ENCODE results near the gene FEM1C.

The FEM1C gene

DNA sequence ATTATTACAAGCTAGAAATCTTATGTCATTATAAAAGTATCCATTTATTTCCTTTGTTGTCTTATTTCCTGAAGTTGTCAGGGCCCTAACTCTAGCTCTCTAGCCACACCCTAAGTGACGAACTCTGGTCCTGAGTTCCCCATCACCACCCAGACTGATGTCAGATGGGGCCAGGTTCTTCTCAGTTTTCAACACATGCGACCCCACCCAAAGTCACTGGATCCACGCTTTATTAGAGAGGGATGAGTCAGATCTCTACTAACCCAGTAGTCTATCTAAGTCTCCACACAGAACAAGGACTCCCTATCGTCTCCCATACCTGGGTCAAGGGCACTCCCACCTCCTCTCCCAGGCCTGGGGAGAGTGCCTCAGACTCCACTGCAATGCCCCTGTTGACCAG is 6.8 kb upstream of the FEM1C start:
- no peak for TF ChIP-seq EZH2phosphoT487 (IDR thresholded peaks at IDR 0.05; ENCODE audit: borderline replicate concordance)
- TF ChIP-seq, protein P1, sequence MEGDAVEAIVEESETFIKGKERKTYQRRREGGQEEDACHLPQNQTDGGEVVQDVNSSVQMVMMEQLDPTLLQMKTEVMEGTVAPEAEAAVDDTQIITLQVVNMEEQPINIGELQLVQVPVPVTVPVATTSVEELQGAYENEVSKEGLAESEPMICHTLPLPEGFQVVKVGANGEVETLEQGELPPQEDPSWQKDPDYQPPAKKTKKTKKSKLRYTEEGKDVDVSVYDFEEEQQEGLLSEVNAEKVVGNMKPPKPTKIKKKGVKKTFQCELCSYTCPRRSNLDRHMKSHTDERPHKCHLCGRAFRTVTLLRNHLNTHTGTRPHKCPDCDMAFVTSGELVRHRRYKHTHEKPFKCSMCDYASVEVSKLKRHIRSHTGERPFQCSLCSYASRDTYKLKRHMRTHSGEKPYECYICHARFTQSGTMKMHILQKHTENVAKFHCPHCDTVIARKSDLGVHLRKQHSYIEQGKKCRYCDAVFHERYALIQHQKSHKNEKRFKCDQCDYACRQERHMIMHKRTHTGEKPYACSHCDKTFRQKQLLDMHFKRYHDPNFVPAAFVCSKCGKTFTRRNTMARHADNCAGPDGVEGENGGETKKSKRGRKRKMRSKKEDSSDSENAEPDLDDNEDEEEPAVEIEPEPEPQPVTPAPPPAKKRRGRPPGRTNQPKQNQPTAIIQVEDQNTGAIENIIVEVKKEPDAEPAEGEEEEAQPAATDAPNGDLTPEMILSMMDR (conservative IDR thresholded peaks at IDR 0.05; ENCODE audit: low read length): no peak
- H4K20me1 ChIP-seq (ENCODE audit: insufficient read depth, low read length, poor library complexity, severe bottlenecking): no peaks in the 10 kb centered on the region
- no peak overlapping the region for H3K4me3 ChIP-seq (ENCODE audit: low read length, poor library complexity, severe bottlenecking)
- H2AFZ ChIP-seq (ENCODE audit: low read length): no peak overlapping the region
- H3K9me2 ChIP-seq (replicated peaks; ENCODE audit: low read depth, low read length): no peaks in the 10 kb centered on the region
- no peaks in the 10 kb centered on the region for H3K36me3 ChIP-seq (ENCODE audit: insufficient read depth, low read length)
- H3K79me2 ChIP-seq (ENCODE audit: insufficient read depth, low read length): no peaks in the 10 kb centered on the region
- no peak overlapping the region for H3K9ac ChIP-seq (ENCODE audit: low read depth, low read length, poor library complexity, severe bottlenecking)
- H3K4me1 ChIP-seq (ENCODE audit: insufficient read depth, low read length, poor library complexity, severe bottlenecking): no peaks in the 10 kb centered on the region
- H3K9me3 ChIP-seq (ENCODE audit: insufficient read depth, low read depth, low read length): no peaks in the 10 kb centered on the region
- H3K4me2 ChIP-seq (ENCODE audit: low read depth, low read length, poor library complexity, severe bottlenecking): no peak overlapping the region
- no peaks in the 10 kb centered on the region for H3K27me3 ChIP-seq (ENCODE audit: insufficient read depth, low read length, poor library complexity, severe bottlenecking)
- no peaks in the 10 kb centered on the region for H3F3A ChIP-seq (ENCODE audit: low read depth)

DNA sequence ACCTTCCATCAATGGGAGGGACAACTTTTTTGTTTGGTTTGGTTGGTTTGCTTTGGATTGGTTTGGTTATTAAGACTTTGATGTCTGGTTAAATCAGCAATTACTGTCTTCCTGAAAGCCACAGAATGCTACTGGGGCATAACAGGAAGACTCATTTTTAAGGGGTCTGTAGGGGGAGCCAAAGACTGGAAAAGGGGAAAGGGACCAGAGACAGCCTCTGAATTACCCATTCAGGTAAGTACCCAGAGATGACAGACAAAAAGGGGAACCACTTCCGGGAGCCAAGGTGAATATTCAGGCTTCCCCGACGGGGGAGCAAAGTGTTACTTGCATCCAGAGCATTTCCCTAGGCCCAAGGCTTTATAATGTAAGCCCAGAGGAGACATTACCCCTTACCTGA is 4.6 kb upstream of the FEM1C start:
- no peaks in the 10 kb centered on the region for H3K4me1 ChIP-seq (ENCODE audit: insufficient read depth, low read length, poor library complexity, severe bottlenecking)
- no peaks in the 10 kb centered on the region for H3K9me2 ChIP-seq (replicated peaks; ENCODE audit: low read depth, low read length)
- no peaks in the 10 kb centered on the region for H3K27me3 ChIP-seq (ENCODE audit: insufficient read depth, low read length, poor library complexity, severe bottlenecking)
- no peaks in the 10 kb centered on the region for H3K79me2 ChIP-seq (ENCODE audit: insufficient read depth, low read length)
- H3F3A ChIP-seq (ENCODE audit: low read depth): no peaks in the 10 kb centered on the region
- H3K9me3 ChIP-seq (ENCODE audit: insufficient read depth, low read depth, low read length): peaks cover 4% of the 10 kb centered on the region; the same call in 1 of the 2 replicates
- H4K20me1 ChIP-seq (ENCODE audit: insufficient read depth, low read length, poor library complexity, severe bottlenecking): no peaks in the 10 kb centered on the region
- no peaks in the 10 kb centered on the region for H3K36me3 ChIP-seq (ENCODE audit: insufficient read depth, low read length)
- no peak overlapping the region for H3K4me3 ChIP-seq (ENCODE audit: low read length, poor library complexity, severe bottlenecking)
- H2AFZ ChIP-seq (ENCODE audit: low read length): no peak overlapping the region
- no peak overlapping the region for H3K4me2 ChIP-seq (ENCODE audit: low read depth, low read length, poor library complexity, severe bottlenecking)
- no peak for TF ChIP-seq EZH2phosphoT487 (IDR thresholded peaks at IDR 0.05; ENCODE audit: borderline replicate concordance)
- TF ChIP-seq, protein P1 (conservative IDR thresholded peaks at IDR 0.05; ENCODE audit: low read length): peak; percentile 55
- H3K9ac ChIP-seq (ENCODE audit: low read depth, low read length, poor library complexity, severe bottlenecking): no peak overlapping the region

DNA sequence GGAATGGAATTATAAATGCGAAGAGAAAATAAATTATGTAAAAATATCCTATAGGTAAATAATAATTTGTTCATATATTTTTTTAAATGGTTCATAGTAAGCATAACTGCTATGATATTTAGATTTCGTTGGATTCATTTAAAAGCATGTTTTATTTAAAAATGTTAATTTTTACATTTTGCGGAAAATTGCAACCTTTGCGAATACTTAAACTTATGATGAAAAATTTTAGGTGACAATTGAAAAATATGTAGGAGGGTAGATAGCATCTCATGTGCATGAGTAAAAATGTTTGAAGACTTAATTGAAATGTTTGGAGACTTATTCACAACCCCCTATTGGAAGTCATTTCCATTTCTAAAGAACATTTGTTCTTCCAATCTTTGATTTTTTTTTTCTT is 4.1 kb upstream of the FEM1C start:
- no peaks in the 10 kb centered on the region for H3K36me3 ChIP-seq (ENCODE audit: insufficient read depth, low read length)
- H3K4me1 ChIP-seq (ENCODE audit: insufficient read depth, low read length, poor library complexity, severe bottlenecking): no peaks in the 10 kb centered on the region
- no peak overlapping the region for H3K4me2 ChIP-seq (ENCODE audit: low read depth, low read length, poor library complexity, severe bottlenecking)
- H4K20me1 ChIP-seq (ENCODE audit: insufficient read depth, low read length, poor library complexity, severe bottlenecking): peaks cover 4% of the 10 kb centered on the region
- no peaks in the 10 kb centered on the region for H3K27me3 ChIP-seq (ENCODE audit: insufficient read depth, low read length, poor library complexity, severe bottlenecking)
- H3K4me3 ChIP-seq (ENCODE audit: low read length, poor library complexity, severe bottlenecking): no peak overlapping the region
- peaks cover 4% of the 10 kb centered on the region; the same call in 1 of the 2 replicates for H3K9me3 ChIP-seq (ENCODE audit: insufficient read depth, low read depth, low read length)
- no peak for TF ChIP-seq EZH2phosphoT487 (IDR thresholded peaks at IDR 0.05; ENCODE audit: borderline replicate concordance)
- TF ChIP-seq, protein P1 (conservative IDR thresholded peaks at IDR 0.05; ENCODE audit: low read length): no peak
- H3K79me2 ChIP-seq (ENCODE audit: insufficient read depth, low read length): peaks cover 4% of the 10 kb centered on the region
- H3K9me2 ChIP-seq (replicated peaks; ENCODE audit: low read depth, low read length): no peaks in the 10 kb centered on the region
- no peaks in the 10 kb centered on the region for H3F3A ChIP-seq (ENCODE audit: low read depth)
- H2AFZ ChIP-seq (ENCODE audit: low read length): no peak overlapping the region
- no peak overlapping the region for H3K9ac ChIP-seq (ENCODE audit: low read depth, low read length, poor library complexity, severe bottlenecking)
